B cell (primary cell): ENCODE data around the gene RIPOR3. TPM values are rescaled to one million over a fixed set of nuclear protein-coding genes. Genes with fewer than 3 reads are reported as not detected.

Experiments
- ATAC-seq: fragments of 200-7000 bp; cut with Tn5 transposase; one replicate; pipeline ENCODE4 v1.10.0; 2021; ENCODE audit warnings: low read depth, mild to moderate bottlenecking, moderate number of reproducible peaks, moderate library complexity
- CTCF ChIA-PET: fragments of 350-600 bp; sonication (Branson Sonifier 250); formaldehyde crosslinking; loops from one replicate; lab custom pipeline; 2021; ENCODE audit warnings: antibody characterized with exemption, inconsistent platforms; lab: Charles Lee
- POLR2A ChIA-PET: fragments of 350-600 bp; sonication (Branson Sonifier 250); formaldehyde crosslinking; loops from one replicate; lab custom pipeline; 2021; ENCODE audit warnings: antibody characterized with exemption; lab: Charles Lee
- DNase-seq: peaks from one replicate; pipeline ENCODE4 v3.0.0; 2013
- H2AFZ ChIP-seq: 2 replicates; pipeline ENCODE4 v1.6.1; 2012; ENCODE audit warnings: mild to moderate bottlenecking, low read depth, low read length; ENCODE audit not compliant: insufficient read depth, poor library complexity, severe bottlenecking
- H3K27ac ChIP-seq, 2 donors: 1 replicate in 1 of 2; 2 replicates in 1 of 2; pipeline ENCODE4 v1.5.1; 2012 to 2013; ENCODE audit warnings: low read length in 2 of 2, mild to moderate bottlenecking in 2 of 2, moderate library complexity in 1 of 2
- H3K27me3 ChIP-seq, 4 experiments: fragments of 200-600 bp in 1 of 4; sonication (generic) in 1 of 4; replicated peaks in 1 of 4; 1 replicate in 2 of 4; 2 replicates in 2 of 4; pipeline versions ENCODE4 v1.6.1 to v1.7.0; 2013 to 2016; ENCODE audit warnings: low read length in 3 of 4, mild to moderate bottlenecking in 2 of 4, mixed read lengths in 1 of 4, moderate library complexity in 1 of 4; ENCODE audit not compliant: insufficient read depth in 4 of 4, control insufficient read depth in 3 of 4; ENCODE audit errors: control extremely low read depth in 1 of 4
- H3K36me3 ChIP-seq, 2 experiments: replicated peaks in 1 of 2; 1 replicate in 1 of 2; 2 replicates in 1 of 2; pipeline versions ENCODE4 v1.6.1 to v1.7.1; 2013; ENCODE audit warnings: low read length in 1 of 2; ENCODE audit not compliant: insufficient read depth in 2 of 2, control insufficient read depth in 1 of 2; ENCODE audit errors: control extremely low read depth in 1 of 2, extremely low read depth in 1 of 2
- H3K4me1 ChIP-seq, 2 donors: fragments of 200-600 bp in 1 of 2; sonication (generic) in 1 of 2; 1 replicate in 1 of 2; 2 replicates in 1 of 2; pipeline versions ENCODE4 v1.5.1 to v1.6.1; 2013 to 2017; ENCODE audit warnings: low read length in 2 of 2; ENCODE audit not compliant: control insufficient read depth in 2 of 2, insufficient read depth in 2 of 2
- H3K4me2 ChIP-seq: replicated peaks from 2 replicates; pipeline ENCODE3; 2012; ENCODE audit warnings: mild to moderate bottlenecking, low read depth, low read length; ENCODE audit not compliant: poor library complexity, severe bottlenecking
- H3K4me3 ChIP-seq, 5 experiments: fragments of 200-600 bp in 1 of 5; sonication (generic) in 1 of 5; 1 replicate in 3 of 5; 2 replicates in 2 of 5; pipeline versions ENCODE4 v1.5.1 to v1.7.0; 2011 to 2016; ENCODE audit warnings: low read length in 4 of 5, mild to moderate bottlenecking in 4 of 5, low read depth in 2 of 5, control low read depth in 1 of 5, moderate library complexity in 1 of 5; ENCODE audit not compliant: insufficient read depth in 1 of 5; ENCODE audit errors: control extremely low read depth in 1 of 5, extremely low read depth in 1 of 5
- H3K79me2 ChIP-seq: fragments of 200-600 bp; sonication (generic); one replicate; pipeline ENCODE4 v1.6.0; 2016; ENCODE audit warnings: low read length; ENCODE audit not compliant: control insufficient read depth, insufficient read depth
- H3K9ac ChIP-seq: fragments of 200-600 bp; sonication (generic); 2 replicates; pipeline ENCODE4 v1.6.1; 2017; ENCODE audit warnings: mild to moderate bottlenecking, low read length, moderate library complexity
- H3K9me3 ChIP-seq, 3 donors: one replicate each; pipeline versions ENCODE4 v1.6.1 to v1.7.1; 2013; ENCODE audit warnings: low read length in 2 of 3; ENCODE audit not compliant: control insufficient read depth in 2 of 3, insufficient read depth in 1 of 3; ENCODE audit errors: control extremely low read depth in 1 of 3
- H4K20me1 ChIP-seq: 2 replicates; pipeline ENCODE4 v1.6.0; 2012; ENCODE audit warnings: mild to moderate bottlenecking, low read length; ENCODE audit not compliant: insufficient read depth, control insufficient read depth, poor library complexity, severe bottlenecking
- H3K27ac Mint-ChIP-seq: one replicate; pipeline ENCODE4 v1.8.0; 2021; ENCODE audit warnings: mixed read lengths
- H3K27me3 Mint-ChIP-seq: one replicate; pipeline ENCODE4 v1.8.0; 2021; ENCODE audit warnings: mixed read lengths
- H3K4me1 Mint-ChIP-seq: one replicate; pipeline ENCODE4 v1.8.0; 2021; ENCODE audit warnings: mixed read lengths
- H3K4me3 Mint-ChIP-seq: one replicate; pipeline ENCODE4 v1.8.0; 2021; ENCODE audit warnings: mixed read lengths
- H3K9me3 Mint-ChIP-seq: one replicate; pipeline ENCODE4 v1.8.0; 2022; ENCODE audit warnings: mixed read lengths; ENCODE audit not compliant: insufficient read depth
- CTCF ChIP-seq: fragments of 200-600 bp; IDR thresholded peaks from one replicate; pipeline ENCODE4 v1.8.0; 2022; ENCODE audit warnings: antibody characterized with exemption, mild to moderate bottlenecking
- EZH2 ChIP-seq: IDR thresholded peaks from 2 replicates; pipeline ENCODE4 v1.6.1; 2012; ENCODE audit warnings: borderline replicate concordance, low read depth, mild to moderate bottlenecking, moderate library complexity, low read length; ENCODE audit not compliant: insufficient read depth, poor library complexity, severe bottlenecking
- WGBS: methylation state at CpG from one replicate; pipeline ENCODE4 v1.1.5; 2013; ENCODE audit warnings: missing lambda C conversion rate; ENCODE audit not compliant: insufficient coverage; 5-methylcytosine and 5-hydroxymethylcytosine counted together
- intact Hi-C: fragments of 100-400 bp; cut with micrococcal nuclease; formaldehyde crosslinking; loops from one replicate; pipeline ENCODE4 v1.10.0; 2022
- polyA plus RNA-seq: library from polyadenylated mRNA; depleted of rRNA; stranded (reverse); fragments of >200 nt; gene quantifications from 2 replicates; pipeline ENCODE4 v1.2.3, GENCODE V29; 2012
- total RNA-seq, 2 donors: library from RNA; stranded (reverse); fragments of 120-200 nt in 1 of 2; gene quantifications; 1 replicate in 1 of 2; 2 replicates in 1 of 2; pipeline versions ENCODE4 v1.2.3 to v1.2.4, GENCODE V29; 2013 to 2022

Gene RIPOR3
- total and polyA plus RNA-seq, 2 donors (not counting 1 experiment from before 2014, with no cell fraction given), result 0.09 to 0.27 TPM

- H3K4me3 ChIP-seq, result no peak overlapping the region
- ATAC-seq (no peak), DNase-seq (no peak)
- no peak overlapping the region for H3K27ac Mint-ChIP-seq
- H3K27ac ChIP-seq, result no peak overlapping the region
- no peak overlapping the region for H3K4me2 ChIP-seq
- H2AFZ ChIP-seq, result no peak overlapping the region
- CTCF ChIA-PET, result no interaction called here
- POLR2A ChIA-PET, result no interaction called here
- TF ChIP-seq EZH2 (no peak), CTCF (no peak)
- intact Hi-C loops, result no loop called here
- H3K4me1 Mint-ChIP-seq, result no peaks in the 10 kb centered on the region
- no peak overlapping the region for H3K9ac ChIP-seq
- H3K27me3 Mint-ChIP-seq, result no peaks in the 10 kb centered on the region
- 95% methylated on average over 28 of the region's 28 CpGs for WGBS
- H4K20me1 ChIP-seq, result no peaks in the 10 kb centered on the region
- H3K9me3 Mint-ChIP-seq, result no peaks in the 10 kb centered on the region
- H3K9me3 ChIP-seq, result no peaks in the 10 kb centered on the region
- no peaks in the 10 kb centered on the region for H3K4me1 ChIP-seq
- H3K27me3 ChIP-seq, result no peaks in the 10 kb centered on the region
- no peaks in the 10 kb centered on the region for H3K79me2 ChIP-seq
- H3K36me3 ChIP-seq, result no peaks in the 10 kb centered on the region
- H3K4me3 Mint-ChIP-seq, result no peak overlapping the region
These were observed 81.8 kb downstream of the RIPOR3 start for GRCh38 chr20:50609438-50609989.

- H3K36me3 ChIP-seq, result no peaks in the 10 kb centered on the region
- H3K9me3 Mint-ChIP-seq, result no peaks in the 10 kb centered on the region
- DNase-seq, result no peak
These were observed 82.6 kb downstream of the RIPOR3 start for GRCh38 chr20:50608750-50609104.

More at GRCh38 chr20:50608750-50609104, 82.6 kb downstream of the RIPOR3 start:
- no peak overlapping the region for H3K9ac ChIP-seq
- no peak overlapping the region for H3K4me3 ChIP-seq
- H4K20me1 ChIP-seq, result no peaks in the 10 kb centered on the region
- no peaks in the 10 kb centered on the region for H3K27me3 ChIP-seq
- ATAC-seq, result no peak
- ChIA-PET POLR2A (no interaction called here), CTCF (no interaction called here)
- TF ChIP-seq EZH2 (no peak), CTCF (no peak)
- no peaks in the 10 kb centered on the region for H3K79me2 ChIP-seq
- Mint-ChIP-seq H3K27me3 (peaks cover 4% of the 10 kb centered on the region), H3K4me1 (no peaks in the 10 kb centered on the region), H3K4me3 (no peak overlapping the region), H3K27ac (no peak overlapping the region)
- no peak overlapping the region for H2AFZ ChIP-seq
- intact Hi-C loops, result no loop called here
- no peak overlapping the region for H3K4me2 ChIP-seq
- no peak overlapping the region for H3K27ac ChIP-seq
- no peaks in the 10 kb centered on the region for H3K4me1 ChIP-seq
- WGBS, result 93% methylated on average over 13 of the region's 13 CpGs
- H3K9me3 ChIP-seq, result no peaks in the 10 kb centered on the region
